Endothelial cell of umbilical vein (primary cell): ENCODE results near the gene CACNA2D2. TPM values are rescaled to one million over a fixed set of nuclear protein-coding genes. Genes with fewer than 3 reads are reported as not detected.

Source experiments
- BruUV-seq: library from RNA; stranded (reverse); fragments of 400-500 nt; replicated peaks from 2 replicates; lab custom pipeline; 2021; lab: Mats Ljungman, UMichigan
- CTCF ChIA-PET: fragments of 300-600, 350-600 bp; sonication (Branson Sonifier 250); formaldehyde crosslinking; loops from one replicate; lab custom pipeline; 2021; ENCODE audit warnings: antibody characterized with exemption, inconsistent platforms; lab: Charles Lee
- POLR2A ChIA-PET: fragments of 300-600, 350-600 bp; sonication (Branson Sonifier 250); formaldehyde crosslinking; loops from one replicate; lab custom pipeline; 2021; ENCODE audit warnings: antibody characterized with exemption, inconsistent platforms; lab: Charles Lee
- DNase-seq: peaks from one replicate; pipeline ENCODE4 v3.0.0-alpha.2; 2011; ENCODE audit warnings: low read depth, low spot score
- FAIRE-seq: peaks from 2 replicates; lab custom pipeline; 2011; peaks lifted over from hg19 to GRCh38; lab: Jason Lieb, UNC
- H2AFZ ChIP-seq: 2 replicates; pipeline ENCODE4 v1.6.0; 2012; ENCODE audit warnings: low read depth, low read length, control low read depth, inconsistent platforms
- H3K27ac ChIP-seq: 2 replicates; pipeline ENCODE4 v1.5.1; 2011; ENCODE audit warnings: low read depth, mild to moderate bottlenecking, control low read depth, low read length, moderate library complexity; ENCODE audit not compliant: insufficient read depth
- H3K27me3 ChIP-seq, 2 experiments: 2 replicates each; pipeline versions ENCODE4 v1.6.0 to v1.6.1; 2011; ENCODE audit warnings: low read length in 2 of 2, mixed read lengths in 1 of 2; ENCODE audit not compliant: control insufficient read depth in 2 of 2, insufficient read depth in 2 of 2
- H3K36me3 ChIP-seq, 2 experiments: 2 replicates in 1 of 2; 3 replicates in 1 of 2; pipeline ENCODE4 v1.5.1; 2011; ENCODE audit warnings: low read length in 2 of 2, mild to moderate bottlenecking in 1 of 2, moderate library complexity in 1 of 2; ENCODE audit not compliant: control insufficient read depth in 2 of 2, insufficient read depth in 2 of 2; ENCODE audit errors: extremely low read depth in 1 of 2
- H3K4me1 ChIP-seq: 3 replicates; pipeline ENCODE4 v1.5.1; 2011; ENCODE audit warnings: mild to moderate bottlenecking, low read length; ENCODE audit not compliant: control insufficient read depth, insufficient read depth; ENCODE audit errors: extremely low read depth
- H3K4me2 ChIP-seq: 2 replicates; pipeline ENCODE4 v1.6.1; 2011; ENCODE audit warnings: low read length, control low read depth, mixed read lengths; ENCODE audit not compliant: insufficient read depth
- H3K4me3 ChIP-seq, 3 experiments: fragments of 200-600 bp in 1 of 3; sonication (generic), shearing (Covaris generic) in 1 of 3; replicated peaks in 1 of 3; 2 replicates each; pipeline ENCODE4 v1.5.1; 2011 to 2016; ENCODE audit warnings: control low read depth in 3 of 3, low read length in 3 of 3, mild to moderate bottlenecking in 2 of 3, inconsistent platforms in 1 of 3, low read depth in 1 of 3, moderate library complexity in 1 of 3; ENCODE audit not compliant: insufficient read depth in 1 of 3
- H3K79me2 ChIP-seq: 2 replicates; pipeline ENCODE4 v1.6.0; 2012; ENCODE audit warnings: low read length, inconsistent platforms; ENCODE audit not compliant: control insufficient read depth, insufficient read depth
- H3K9ac ChIP-seq: replicated peaks from 2 replicates; pipeline ENCODE3; 2011; ENCODE audit warnings: low read length, control low read depth; ENCODE audit not compliant: insufficient read depth; ENCODE audit errors: extremely low read depth
- H3K9me1 ChIP-seq: replicated peaks from 3 replicates; pipeline ENCODE4 v1.6.0; 2011; ENCODE audit warnings: mild to moderate bottlenecking, low read length; ENCODE audit not compliant: control insufficient read depth, insufficient read depth; ENCODE audit errors: extremely low read depth
- H3K9me3 ChIP-seq: replicated peaks from 2 replicates; pipeline ENCODE4 v1.5.1; 2012; ENCODE audit warnings: low read length, inconsistent platforms; ENCODE audit not compliant: control insufficient read depth, insufficient read depth
- H4K20me1 ChIP-seq: replicated peaks from 2 replicates; pipeline ENCODE3; 2011; ENCODE audit warnings: mild to moderate bottlenecking, low read length; ENCODE audit not compliant: control insufficient read depth, insufficient read depth; ENCODE audit errors: extremely low read depth
- EZH2 ChIP-seq: IDR thresholded peaks from 2 replicates; pipeline ENCODE4 v1.6.1; 2012; ENCODE audit warnings: borderline replicate concordance, low read depth, mild to moderate bottlenecking, moderate library complexity, low read length, inconsistent platforms; ENCODE audit not compliant: severe bottlenecking
- FOS ChIP-seq: IDR thresholded peaks from 2 replicates; pipeline ENCODE4 v1.6.1; 2011; ENCODE audit warnings: mild to moderate bottlenecking, low read length, moderate library complexity, borderline replicate concordance; ENCODE audit not compliant: insufficient read depth
- GATA2 ChIP-seq: IDR thresholded peaks from 2 replicates; pipeline ENCODE4 v1.7.0; 2011; ENCODE audit warnings: low read depth, mild to moderate bottlenecking, moderate library complexity, mixed read lengths, low read length; ENCODE audit not compliant: insufficient read length, insufficient read depth
- JUN ChIP-seq: IDR thresholded peaks from 2 replicates; pipeline ENCODE4 v1.6.1; 2011; ENCODE audit warnings: borderline replicate concordance, low read depth; ENCODE audit not compliant: insufficient read length, insufficient read depth
- MYC ChIP-seq: IDR thresholded peaks from one replicate; pipeline ENCODE4 v1.6.1; 2011; ENCODE audit warnings: mild to moderate bottlenecking, low read depth, low read length
- POLR2A ChIP-seq: IDR thresholded peaks from 2 replicates; pipeline ENCODE4 v1.6.1; 2012; ENCODE audit warnings: low read depth, mild to moderate bottlenecking, control low read depth, low read length
- POLR2AphosphoS5 ChIP-seq: IDR thresholded peaks from 2 replicates; pipeline ENCODE4 v1.6.1; 2012; ENCODE audit warnings: low read depth, mild to moderate bottlenecking, control low read depth, low read length, moderate library complexity; ENCODE audit not compliant: insufficient read depth
- dilution Hi-C: fragments of 300-500 bp; cut with MboI; formaldehyde crosslinking; loops from one replicate; pipeline ENCODE4 v1.15.0; 2019; ENCODE audit warnings: low sequenced_read_pairs; ENCODE audit not compliant: extremely low pct_ligation_motif_present
- intact Hi-C: fragments of 100-400 bp; cut with micrococcal nuclease; formaldehyde crosslinking; loops from one replicate; pipeline ENCODE4 v1.10.0; 2022
- polyA plus RNA-seq, 4 experiments: library from polyadenylated mRNA; depleted of rRNA in 3 of 4; stranded (reverse) in 3 of 4; unstranded in 1 of 4; fragments of >200 nt; gene quantifications; 2 replicates each; pipeline versions ENCODE4 v1.2.1 to v1.2.3, GENCODE V29; 2011 to 2012; ENCODE audit warnings: missing spikeins in 1 of 4
- total RNA-seq: library from RNA; stranded (reverse); gene quantifications from 2 replicates; pipeline ENCODE4 v1.2.3, GENCODE V29; 2021
- TF ChIP-seq, protein P1 (sequence below), 2 donors: IDR thresholded peaks; 1 replicate in 1 of 2; 2 replicates in 1 of 2; pipeline ENCODE4 v1.5.1; 2011; ENCODE audit warnings: low read length in 2 of 2, mild to moderate bottlenecking in 2 of 2, moderate library complexity in 2 of 2, control low read depth in 1 of 2, inconsistent platforms in 1 of 2, low read depth in 1 of 2; ENCODE audit not compliant: insufficient read depth in 1 of 2; ENCODE audit errors: extremely low read depth in 1 of 2
- TF ChIP-seq, protein P2 (sequence below): IDR thresholded peaks from 2 replicates; pipeline ENCODE4 v1.6.1; 2011; ENCODE audit not compliant: insufficient read depth, insufficient read length

Gene CACNA2D2
- total and polyA plus RNA-seq, 2 donors (not counting 3 experiments of a cell fraction or from before 2014, with no cell fraction given), result 0.15 TPM; not detected in 1

DNA sequence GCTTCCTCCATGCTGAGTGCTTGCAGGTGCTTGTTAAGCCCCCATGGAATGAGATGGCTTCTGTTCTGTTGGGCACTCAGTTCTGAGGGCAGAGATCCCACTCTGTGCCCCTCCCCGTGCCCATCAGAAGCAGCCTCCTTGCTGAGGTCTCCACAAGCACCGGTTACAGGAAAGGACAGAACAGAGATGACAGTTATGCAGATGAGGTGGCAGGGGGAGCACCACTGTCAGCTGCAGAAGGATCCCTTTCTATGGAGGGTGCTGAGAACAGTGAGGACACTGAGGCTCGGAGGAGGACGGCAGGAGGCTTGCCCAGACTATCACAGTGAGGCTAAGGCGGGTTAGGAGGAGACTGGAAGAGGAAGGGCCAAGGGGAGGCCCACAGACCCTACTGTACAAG, 12.4 kb downstream of the CACNA2D2 start:
- no peak overlapping the region for H3K4me3 ChIP-seq
- no peak overlapping the region for H3K4me2 ChIP-seq
- H3K36me3 ChIP-seq, result no peaks in the 10 kb centered on the region
- POLR2A ChIA-PET, result no interaction called here
- no peaks in the 10 kb centered on the region for H3K4me1 ChIP-seq
- H2AFZ ChIP-seq, result no peak overlapping the region
- intact Hi-C loops, result no loop called here
- FAIRE-seq (no peak), DNase-seq (no peak)
- H3K79me2 ChIP-seq, result no peaks in the 10 kb centered on the region
- TF ChIP-seq MYC (no peak), JUN (no peak), FOS (no peak), POLR2A (no peak), EZH2 (no peak), GATA2 (no peak), POLR2AphosphoS5 (no peak)
- TF ChIP-seq, protein P1, sequence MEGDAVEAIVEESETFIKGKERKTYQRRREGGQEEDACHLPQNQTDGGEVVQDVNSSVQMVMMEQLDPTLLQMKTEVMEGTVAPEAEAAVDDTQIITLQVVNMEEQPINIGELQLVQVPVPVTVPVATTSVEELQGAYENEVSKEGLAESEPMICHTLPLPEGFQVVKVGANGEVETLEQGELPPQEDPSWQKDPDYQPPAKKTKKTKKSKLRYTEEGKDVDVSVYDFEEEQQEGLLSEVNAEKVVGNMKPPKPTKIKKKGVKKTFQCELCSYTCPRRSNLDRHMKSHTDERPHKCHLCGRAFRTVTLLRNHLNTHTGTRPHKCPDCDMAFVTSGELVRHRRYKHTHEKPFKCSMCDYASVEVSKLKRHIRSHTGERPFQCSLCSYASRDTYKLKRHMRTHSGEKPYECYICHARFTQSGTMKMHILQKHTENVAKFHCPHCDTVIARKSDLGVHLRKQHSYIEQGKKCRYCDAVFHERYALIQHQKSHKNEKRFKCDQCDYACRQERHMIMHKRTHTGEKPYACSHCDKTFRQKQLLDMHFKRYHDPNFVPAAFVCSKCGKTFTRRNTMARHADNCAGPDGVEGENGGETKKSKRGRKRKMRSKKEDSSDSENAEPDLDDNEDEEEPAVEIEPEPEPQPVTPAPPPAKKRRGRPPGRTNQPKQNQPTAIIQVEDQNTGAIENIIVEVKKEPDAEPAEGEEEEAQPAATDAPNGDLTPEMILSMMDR (IDR thresholded peaks at IDR 0.05; ENCODE audit: extremely low read depth in 1 of 2, insufficient read depth in 1 of 2, low read depth in 1 of 2, low read length in 2 of 2), result no peak
- TF ChIP-seq, protein P2, sequence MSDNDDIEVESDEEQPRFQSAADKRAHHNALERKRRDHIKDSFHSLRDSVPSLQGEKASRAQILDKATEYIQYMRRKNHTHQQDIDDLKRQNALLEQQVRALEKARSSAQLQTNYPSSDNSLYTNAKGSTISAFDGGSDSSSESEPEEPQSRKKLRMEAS, result no peak
- dilution Hi-C loops, result no loop called here
- H4K20me1 ChIP-seq, result no peaks in the 10 kb centered on the region
- H3K27ac ChIP-seq, result no peak overlapping the region
- CTCF ChIA-PET, result interaction anchor here (0.6 kb wide), 1 partner anchor 51 kb away, joined by 3 read pairs; no protein-coding TSS in a partner anchor
- no peaks in the 10 kb centered on the region for H3K27me3 ChIP-seq
- H3K9me1 ChIP-seq, result no peaks in the 10 kb centered on the region
- H3K9me3 ChIP-seq, result no peaks in the 10 kb centered on the region
- H3K9ac ChIP-seq, result no peak overlapping the region
- no TSS peak for BruUV-seq
